Endothelial cell (in vitro differentiated cells): Measurements from ENCODE around the gene SRSF1. TPM values are rescaled to one million over a fixed set of nuclear protein-coding genes. Genes with fewer than 3 reads are reported as not detected.
"Not testable (repeated sequence)": the region's sequence is repeated elsewhere in the genome, so short reads cannot be mapped to it uniquely, and the experiment has no call there.

ENCODE experiments used
- DNase-seq: peaks from one replicate; pipeline ENCODE4 v3.0.0; 2021; ENCODE audit warnings: low spot score
- H3K27ac Mint-ChIP-seq: one replicate; pipeline ENCODE4 v1.8.0; 2021; ENCODE audit warnings: mixed read lengths, inconsistent platforms; ENCODE audit not compliant: unreplicated experiment
- H3K27me3 Mint-ChIP-seq: one replicate; pipeline ENCODE4 v1.8.0; 2021; ENCODE audit warnings: mild to moderate bottlenecking, moderate library complexity, mixed read lengths, inconsistent platforms; ENCODE audit not compliant: unreplicated experiment
- H3K36me3 Mint-ChIP-seq: one replicate; pipeline ENCODE4 v1.8.0; 2021; ENCODE audit warnings: mild to moderate bottlenecking, low read depth, mixed read lengths, inconsistent platforms; ENCODE audit not compliant: unreplicated experiment
- H3K4me1 Mint-ChIP-seq: one replicate; pipeline ENCODE4 v1.8.0; 2021; ENCODE audit warnings: mild to moderate bottlenecking, mixed read lengths, inconsistent platforms; ENCODE audit not compliant: unreplicated experiment
- H3K4me3 Mint-ChIP-seq: one replicate; pipeline ENCODE4 v1.8.0; 2021; ENCODE audit warnings: mild to moderate bottlenecking, mixed read lengths, inconsistent platforms; ENCODE audit not compliant: unreplicated experiment
- H3K9me3 Mint-ChIP-seq: one replicate; pipeline ENCODE4 v1.8.0; 2021; ENCODE audit warnings: mixed read lengths, inconsistent platforms; ENCODE audit not compliant: unreplicated experiment
- CTCF ChIP-seq: fragments of 200-600 bp; sonication (generic); IDR thresholded peaks from one replicate; pipeline ENCODE4 v1.5.0; 2021; ENCODE audit warnings: antibody characterized with exemption; ENCODE audit not compliant: unreplicated experiment
- total RNA-seq: library from RNA; stranded (reverse); fragmentation: NEBNext Ultra II Directional; extraction: Animal tissue kit (Norgen Biotek cat#: 25700); gene quantifications from one replicate; pipeline ENCODE4 v1.2.1, GENCODE V29; 2021; ENCODE audit not compliant: unreplicated experiment

SRSF1 gene
- total RNA-seq, 1 donor from 2014 or later = 201 TPM

GRCh38 chr17:57982452-57983170, 24.4 kb downstream of the SRSF1 start:
- no peaks in the 10 kb centered on the region for H3K9me3 Mint-ChIP-seq
- H3K4me3 Mint-ChIP-seq = no peak overlapping the region
- peaks cover 12% of the 10 kb centered on the region for H3K36me3 Mint-ChIP-seq
- no peak for TF ChIP-seq CTCF
- H3K27me3 Mint-ChIP-seq = peaks cover 3% of the 10 kb centered on the region
- H3K4me1 Mint-ChIP-seq = peaks cover 8% of the 10 kb centered on the region
- H3K27ac Mint-ChIP-seq = no peak overlapping the region
- DNase-seq = no peak

GRCh38 chr17:57980522-57980921, 26.5 kb downstream of the SRSF1 start:
- Mint-ChIP-seq H3K9me3 (no peaks in the 10 kb centered on the region), H3K36me3 (peaks cover 14% of the 10 kb centered on the region), H3K4me3 (no peak overlapping the region), H3K4me1 (no peaks in the 10 kb centered on the region), H3K27me3 (no peaks in the 10 kb centered on the region), H3K27ac (no peak overlapping the region)
- no peak for DNase-seq
- TF ChIP-seq CTCF = no peak

- Mint-ChIP-seq H3K4me3 (peak overlapping the region; percentile 40), H3K27ac (no peak overlapping the region), H3K36me3 (peaks cover 22% of the 10 kb centered on the region), H3K4me1 (no peaks in the 10 kb centered on the region), H3K9me3 (no peaks in the 10 kb centered on the region), H3K27me3 (no peaks in the 10 kb centered on the region)
- DNase-seq = no peak
- no peak for TF ChIP-seq CTCF
Measured at GRCh38 chr17:57979076-57979475, 28.0 kb downstream of the SRSF1 start.

- Mint-ChIP-seq H3K27me3 (peaks cover 1% of the 10 kb centered on the region), H3K4me3 (no peak overlapping the region), H3K4me1 (peaks cover 4% of the 10 kb centered on the region), H3K36me3 (peaks cover 18% of the 10 kb centered on the region), H3K9me3 (no peaks in the 10 kb centered on the region), H3K27ac (no peak overlapping the region)
- no peak for TF ChIP-seq CTCF
- DNase-seq = no peak
Measured at GRCh38 chr17:57976594-57976993, 30.5 kb downstream of the SRSF1 start.

- no peak for TF ChIP-seq CTCF
- Mint-ChIP-seq H3K27me3 (peaks cover 1% of the 10 kb centered on the region), H3K9me3 (no peaks in the 10 kb centered on the region), H3K36me3 (peaks cover 18% of the 10 kb centered on the region), H3K27ac (no peak overlapping the region), H3K4me3 (no peak overlapping the region), H3K4me1 (peaks cover 4% of the 10 kb centered on the region)
- no peak for DNase-seq
Measured at GRCh38 chr17:57975044-57975443, 32.0 kb downstream of the SRSF1 start.

- H3K27me3 Mint-ChIP-seq, H3K4me3 Mint-ChIP-seq, DNase-seq, H3K9me3 Mint-ChIP-seq, H3K27ac Mint-ChIP-seq, H3K4me1 Mint-ChIP-seq: not testable (repeated sequence)
- peaks cover 18% of the 10 kb centered on the region for H3K36me3 Mint-ChIP-seq
Measured at GRCh38 chr17:57974053-57974824, 32.8 kb downstream of the SRSF1 start.
